Panc1 (cell line): ENCODE measurements around the gene HOPX. TPM values are rescaled to one million over a fixed set of nuclear protein-coding genes. Genes with fewer than 3 reads are reported as not detected.

Experiments
- ATAC-seq: fragments of 200-7000 bp; cut with Tn5 transposase; 2 replicates; pipeline ENCODE4 v1.9.1; 2020; ENCODE audit warnings: mild to moderate bottlenecking, moderate library complexity
- BruUV-seq: library from RNA; stranded (reverse); fragments of 400-500 nt; replicated peaks from 2 replicates; lab custom pipeline; 2021; lab: Mats Ljungman, UMichigan
- CTCF ChIA-PET: fragments of 300-600 bp; sonication (Branson Sonifier 250); formaldehyde crosslinking; loops from one replicate; lab custom pipeline; 2022; ENCODE audit warnings: antibody characterized with exemption; lab: Charles Lee
- POLR2A ChIA-PET: fragments of 300-600 bp; sonication (Branson Sonifier 250); formaldehyde crosslinking; loops from one replicate; lab custom pipeline; 2022; ENCODE audit warnings: antibody characterized with exemption; lab: Charles Lee
- DNase-seq: peaks from one replicate; pipeline ENCODE4 v3.0.0-alpha.2; 2010; ENCODE audit warnings: low read depth, low spot score
- H3K27ac ChIP-seq: 2 replicates; pipeline ENCODE4 v1.5.1; 2011; ENCODE audit warnings: mild to moderate bottlenecking, low read length, inconsistent platforms
- H3K27me3 ChIP-seq: fragments of 200-500 bp; sonication (Bioruptor generic); 2 replicates; pipeline ENCODE4 v1.6.0; 2014; ENCODE audit warnings: low read length, inconsistent platforms; ENCODE audit not compliant: control insufficient read depth, insufficient read depth
- H3K36me3 ChIP-seq: fragments of 200-500 bp; sonication (Bioruptor generic); 2 replicates; pipeline ENCODE4 v1.5.1; 2014; ENCODE audit warnings: inconsistent platforms, mild to moderate bottlenecking, low read length, moderate library complexity; ENCODE audit not compliant: control insufficient read depth, insufficient read depth
- H3K4me1 ChIP-seq: 2 replicates; pipeline ENCODE4 v1.5.1; 2011; ENCODE audit warnings: inconsistent platforms, mild to moderate bottlenecking, low read length, moderate library complexity; ENCODE audit not compliant: control insufficient read depth, insufficient read depth
- H3K4me3 ChIP-seq, 2 experiments: 2 replicates each; pipeline ENCODE4 v1.5.1; 2011 to 2012; ENCODE audit warnings: low read depth in 2 of 2, low read length in 2 of 2, mild to moderate bottlenecking in 2 of 2, inconsistent platforms in 1 of 2, moderate library complexity in 1 of 2
- H3K9me3 ChIP-seq: fragments of 200-500 bp; sonication (Bioruptor generic); 2 replicates; pipeline ENCODE4 v1.5.1; 2014; ENCODE audit warnings: low read depth, mild to moderate bottlenecking, inconsistent platforms, low read length, moderate library complexity; ENCODE audit not compliant: control insufficient read depth, insufficient read depth
- CTCF ChIP-seq: fragments of 450-650 bp; IDR thresholded peaks from 2 replicates; pipeline ENCODE4 v1.5.1; 2017; ENCODE audit warnings: mild to moderate bottlenecking
- POLR2AphosphoS5 ChIP-seq: IDR thresholded peaks from 2 replicates; pipeline ENCODE4 v1.6.1; 2012; ENCODE audit warnings: mild to moderate bottlenecking, low read depth, low read length, moderate library complexity
- REST ChIP-seq, 2 experiments: IDR thresholded peaks; 2 replicates each; pipeline ENCODE4 v1.6.1; 2011 to 2012; ENCODE audit warnings: low read depth in 2 of 2, control low read depth in 1 of 2, low read length in 1 of 2, mild to moderate bottlenecking in 1 of 2, moderate library complexity in 1 of 2; ENCODE audit not compliant: insufficient read depth in 1 of 2
- SIN3A ChIP-seq: IDR thresholded peaks from 2 replicates; pipeline ENCODE4 v1.6.1; 2012; ENCODE audit warnings: low read depth, mild to moderate bottlenecking, low read length, moderate library complexity, borderline replicate concordance; ENCODE audit not compliant: insufficient read depth
- TCF7L2 ChIP-seq: IDR thresholded peaks from 2 replicates; pipeline ENCODE4 v1.6.1; 2011; ENCODE audit warnings: mild to moderate bottlenecking, low read depth, low read length, inconsistent platforms
- in situ Hi-C: cut with HindIII; loops from 2 replicates; pipeline ENCODE4 v1.10.0; 2016; ENCODE audit warnings: low sequenced_read_pairs, low pct_unique_long_range_greater_than_20kb
- intact Hi-C: fragments of 100-400 bp; cut with micrococcal nuclease; formaldehyde crosslinking; loops from one replicate; pipeline ENCODE4 v1.10.0; 2022; ENCODE audit not compliant: unreplicated experiment
- total RNA-seq: library from RNA; stranded (reverse); gene quantifications from one replicate; pipeline ENCODE4 v1.2.1, GENCODE V29; 2021; ENCODE audit not compliant: unreplicated experiment

HOPX gene
- total RNA-seq, 1 experiment from 2014 or later: not detected

- H3K36me3 ChIP-seq: no peaks in the 10 kb centered on the region
- CTCF ChIA-PET: no interaction called here
- no peaks in the 10 kb centered on the region for H3K27me3 ChIP-seq
- H3K4me1 ChIP-seq: no peaks in the 10 kb centered on the region
- H3K27ac ChIP-seq: no peak overlapping the region
- no peak overlapping the region for H3K4me3 ChIP-seq
- BruUV-seq: no TSS peak
- intact Hi-C loops: no loop called here
- no peak for DNase-seq
- in situ Hi-C loops: no loop called here
- no peaks in the 10 kb centered on the region for H3K9me3 ChIP-seq
- no peak for ATAC-seq
- TF ChIP-seq POLR2AphosphoS5: no peak
- no peak for TF ChIP-seq TCF7L2
- TF ChIP-seq REST (IDR thresholded peaks at IDR 0.05; ENCODE audit: insufficient read depth in 1 of 2, low read depth in 2 of 2, low read length in 1 of 2): no peak
- TF ChIP-seq SIN3A: no peak
- no peak for TF ChIP-seq CTCF
- POLR2A ChIA-PET: interaction anchor here (0.6 kb wide), 1 partner anchor 135 kb away, joined by 3 read pairs; no protein-coding TSS in a partner anchor
Observed at GRCh38 chr4:56619160-56619559, 61.9 kb downstream of the HOPX start.

GRCh38 chr4:56618734-56619133 is 62.4 kb downstream of the HOPX start:
- no peaks in the 10 kb centered on the region for H3K4me1 ChIP-seq
- H3K27ac ChIP-seq: no peak overlapping the region
- H3K4me3 ChIP-seq: no peak overlapping the region
- BruUV-seq: no TSS peak
- ChIA-PET CTCF (interaction anchor here (0.6 kb wide), 1 partner anchor 52 kb away, joined by 4 read pairs; no protein-coding TSS in a partner anchor), POLR2A (no interaction called here)
- ATAC-seq (no peak), DNase-seq (no peak)
- H3K27me3 ChIP-seq: no peaks in the 10 kb centered on the region
- H3K36me3 ChIP-seq: no peaks in the 10 kb centered on the region
- TF ChIP-seq REST (IDR thresholded peaks at IDR 0.05; ENCODE audit: insufficient read depth in 1 of 2, low read depth in 2 of 2, low read length in 1 of 2): no peak
- TF ChIP-seq TCF7L2: no peak
- TF ChIP-seq SIN3A: no peak
- TF ChIP-seq POLR2AphosphoS5: no peak
- H3K9me3 ChIP-seq: no peaks in the 10 kb centered on the region
- in situ Hi-C loops: no loop called here
- intact Hi-C loops: no loop called here
